ENCODE measurements around the gene APOBEC3C. TPM values are rescaled to one million over a fixed set of nuclear protein-coding genes. Genes with fewer than 3 reads are reported as not detected.

The APOBEC3C gene
- total and polyA plus RNA-seq, 2 experiments from 2014 or later: 7.0 to 49.2 TPM

- peaks cover 15% of the 10 kb centered on the region; the same call in 2 of the 3 replicates for H3K36me3 Mint-ChIP-seq (ENCODE audit: low read depth)
- peaks cover 69% of the 10 kb centered on the region for H3K4me1 Mint-ChIP-seq
- ATAC-seq (peak; percentile 34), DNase-seq (ENCODE audit: low spot score) (peak; percentile 91)
- H3K27me3 Mint-ChIP-seq (ENCODE audit: insufficient read depth, low read depth, poor library complexity): peaks cover 24% of the 10 kb centered on the region
- Histone ChIP-seq H3K27ac (ENCODE audit: low read depth) (peak overlapping the region; percentile 90), H3K27me3 (ENCODE audit: insufficient read depth) (no peaks in the 10 kb centered on the region), H3F3A (replicated peaks; ENCODE audit: low read depth) (peaks cover 17% of the 10 kb centered on the region), H3K79me2 (replicated peaks; ENCODE audit: insufficient read depth) (peaks cover 17% of the 10 kb centered on the region), H2AFZ (no peak overlapping the region), H3K4me1 (ENCODE audit: insufficient read depth) (peaks cover 67% of the 10 kb centered on the region), H3K36me3 (ENCODE audit: insufficient read depth) (no peaks in the 10 kb centered on the region), H4K20me1 (replicated peaks; ENCODE audit: insufficient read depth) (no peaks in the 10 kb centered on the region), H3K4me2 (peak overlapping the region; percentile 76), H3K9me2 (ENCODE audit: insufficient read depth) (no peaks in the 10 kb centered on the region), H3K4me3 (peak overlapping the region; percentile 60)
- H3K4me3 Mint-ChIP-seq: peak overlapping the region; percentile 83
- H3K9me3 Mint-ChIP-seq: no peaks in the 10 kb centered on the region; the same call in 2 of the 3 replicates
- TF ChIP-seq EZH2phosphoT487 (IDR thresholded peaks at IDR 0.05; ENCODE audit: unreplicated experiment): no peak
- no peak for TF ChIP-seq ZNF331 (CRISPR knock-in tag; IDR thresholded peaks at IDR 0.05; ENCODE audit: low read depth)
- TF ChIP-seq POLR2AphosphoS5 (IDR thresholded peaks at IDR 0.05; ENCODE audit: low read depth): peak; percentile 68
- peak; percentile 48; the same call in 1 of the 2 replicates for TF ChIP-seq ETS1 (IDR thresholded peaks at IDR 0.05)
- TF ChIP-seq REST (IDR thresholded peaks at IDR 0.05; ENCODE audit: unreplicated experiment): no peak
- TF ChIP-seq ZNF462 (CRISPR knock-in tag; IDR thresholded peaks at IDR 0.05): no peak
- no peak for TF ChIP-seq CREB1 (CRISPR knock-in tag; IDR thresholded peaks at IDR 0.05; ENCODE audit: low read depth)
- peak; percentile 32 to 34 for TF ChIP-seq CTCF (conservative IDR thresholded peaks at IDR 0.05; ENCODE audit: low read depth in 2 of 2)
- no peak for TF ChIP-seq EZH2 (IDR thresholded peaks at IDR 0.05; ENCODE audit: low read depth, unreplicated experiment)
- TF ChIP-seq STAT1 (IDR thresholded peaks at IDR 0.05; ENCODE audit: unreplicated experiment): peak; percentile 26
- H3K27ac Mint-ChIP-seq: peak overlapping the region; percentile 97
Measured at GRCh38 chr22:39017596-39018365, 3.7 kb downstream of the APOBEC3C start.

Data from GM23338 (cell line).